Stimulated activated CD8-positive, alpha-beta memory T cell treated with anti-CD3 and anti-CD28 coated beads, Interleukin-12 subunit alpha, Interleukin-12 subunit beta, amount 100 ng/mL, for 24 hours (primary cell): ENCODE measurements around the gene SLC66A2.

Experiments used
- DNase-seq: peaks from one replicate; pipeline ENCODE4 v3.0.0-alpha.2; 2020; ENCODE audit errors: extremely low read depth

Gene SLC66A2

DNA sequence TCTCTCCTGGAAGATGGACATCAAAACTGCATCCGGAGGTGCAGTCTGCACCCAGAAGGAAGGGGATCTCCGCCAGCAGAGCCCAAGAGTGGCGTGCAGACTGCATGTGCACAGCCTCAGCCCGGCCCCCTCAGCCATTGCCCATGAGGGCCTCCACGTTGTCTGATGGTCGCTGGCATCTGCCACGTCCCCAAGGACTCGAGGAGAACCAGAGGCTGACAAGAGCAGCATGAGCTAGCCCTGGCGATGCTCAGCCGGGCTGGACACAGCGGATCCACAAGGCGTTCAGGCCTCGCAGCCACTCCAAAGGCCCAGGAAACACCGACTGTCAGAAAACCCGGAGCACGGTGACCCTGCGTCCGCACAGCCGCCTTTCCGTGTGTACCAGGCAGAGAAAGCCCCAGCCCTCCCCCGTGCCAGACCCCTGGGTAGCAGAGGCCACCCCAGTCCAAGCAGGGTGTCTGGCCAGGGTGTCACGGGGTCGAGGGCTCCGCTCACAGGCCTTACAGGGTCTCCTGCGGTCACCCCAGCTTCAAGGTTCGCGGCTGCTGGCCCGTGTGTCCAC lies 48.3 kb downstream of the SLC66A2 start:
- DNase-seq = no peak

DNA sequence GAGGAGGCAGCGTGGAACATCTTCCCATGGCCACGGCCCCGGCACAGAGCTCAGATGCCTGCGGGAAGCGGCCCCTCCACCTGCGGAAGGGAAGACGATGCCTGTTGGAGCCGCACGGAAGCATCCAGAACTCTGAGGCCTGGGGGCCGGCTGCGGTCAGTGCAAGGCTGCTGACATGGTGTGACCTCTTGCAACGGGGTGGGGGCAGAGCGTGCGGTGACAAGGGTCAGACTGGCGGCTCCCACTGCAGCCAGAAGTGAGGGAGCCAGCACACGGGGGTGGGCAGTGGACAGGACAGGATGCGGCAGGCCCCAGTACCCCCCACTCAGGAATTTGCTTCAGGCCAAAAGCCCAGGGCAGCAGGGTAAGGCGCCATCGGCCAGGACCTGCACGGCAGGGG lies 48.8 kb downstream of the SLC66A2 start:
- no peak for DNase-seq

DNA sequence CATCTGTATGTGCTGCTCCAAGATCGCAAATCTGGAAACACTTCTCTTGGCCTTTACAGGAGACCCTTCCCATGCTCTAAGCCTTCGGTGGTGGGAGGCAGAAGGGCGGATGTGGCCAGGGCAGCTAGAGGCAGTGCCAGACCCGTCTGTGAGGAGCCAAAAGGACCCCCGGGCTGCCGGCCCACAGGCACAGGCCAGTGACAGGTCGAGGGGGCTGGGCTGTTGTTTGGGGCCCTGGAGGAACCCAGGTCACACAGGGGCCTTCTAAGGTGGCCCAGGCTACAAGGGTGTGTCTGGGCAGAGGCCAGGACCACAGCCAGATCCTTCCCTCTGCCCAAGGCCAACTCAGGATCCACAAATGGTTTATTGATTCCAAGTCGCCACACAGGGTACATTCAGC lies 49.4 kb downstream of the SLC66A2 start:
- DNase-seq = no peak

DNA sequence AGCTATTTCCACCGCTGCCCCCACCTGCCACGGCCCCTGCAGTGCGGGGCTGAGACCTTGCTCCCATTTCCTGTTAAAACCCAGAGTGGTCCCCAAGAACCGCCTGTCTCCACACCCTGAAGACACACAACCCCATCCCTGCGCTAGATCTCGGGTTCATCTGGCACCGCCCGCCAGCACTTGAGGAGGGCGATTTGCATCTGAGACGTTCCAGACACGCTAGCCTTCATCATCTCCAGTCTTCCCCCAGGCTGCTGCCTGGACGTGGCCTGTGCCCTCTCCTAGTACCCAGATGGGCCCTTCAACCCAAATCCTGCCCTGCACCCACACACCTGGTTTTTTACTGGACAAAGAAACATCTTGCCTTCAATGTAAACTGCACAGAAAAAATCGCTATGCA lies 49.8 kb downstream of the SLC66A2 start:
- no peak for DNase-seq

DNA sequence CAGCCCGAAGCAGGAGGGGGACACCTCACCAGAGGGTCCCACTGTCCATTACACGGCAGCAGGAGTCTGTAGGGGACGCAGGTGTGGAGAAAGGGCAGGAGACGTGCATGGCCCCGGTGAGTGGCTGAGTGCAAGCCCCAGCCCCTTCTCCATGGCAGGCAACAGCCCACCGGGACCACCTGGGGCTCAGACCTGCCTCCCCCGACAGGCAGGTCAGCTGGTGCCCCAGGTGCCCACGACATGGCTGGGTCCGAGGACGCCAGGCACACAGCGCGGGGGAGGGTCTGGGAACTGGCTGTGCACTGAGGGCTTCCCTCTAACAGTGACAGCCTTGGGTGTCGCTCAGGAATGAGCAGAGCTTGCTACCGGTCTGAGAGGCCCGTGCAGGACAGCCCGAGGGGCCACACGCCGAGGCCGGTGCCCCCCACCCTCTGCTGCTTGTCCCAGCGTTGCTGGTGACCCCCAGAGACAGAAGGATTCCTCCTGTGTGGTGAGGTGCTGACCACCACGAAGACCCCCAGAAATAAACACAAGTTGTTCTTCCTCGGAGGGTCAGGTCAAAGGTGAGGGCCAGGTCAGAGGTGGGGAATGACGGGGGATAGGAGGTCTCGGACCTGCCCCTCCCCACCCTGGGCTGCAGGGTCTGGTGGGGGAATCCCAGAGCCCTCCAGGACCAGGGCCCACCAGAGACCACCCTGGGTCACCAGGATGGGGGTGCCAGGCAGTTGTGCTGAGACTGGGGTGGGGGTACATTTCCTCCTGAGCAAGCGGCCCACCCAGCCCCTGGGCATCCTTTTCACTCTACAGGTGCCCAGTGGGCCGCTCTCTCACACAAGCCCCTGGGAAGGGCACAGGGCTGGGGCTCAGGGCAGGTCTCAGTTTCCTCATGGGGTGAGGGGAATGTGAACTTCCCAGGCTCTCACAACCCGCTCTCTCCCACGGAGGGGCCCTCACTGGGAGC lies 50.6 kb downstream of the SLC66A2 start:
- no peak for DNase-seq

- DNase-seq = no peak
Measured at GRCh38 chr18:79899609-79900445, 51.6 kb downstream of the SLC66A2 start.

- no peak for DNase-seq
Measured at GRCh38 chr18:79898952-79899608, 52.4 kb downstream of the SLC66A2 start.

- no peak for DNase-seq
Measured at GRCh38 chr18:79897940-79898625, 53.4 kb downstream of the SLC66A2 start.

DNA sequence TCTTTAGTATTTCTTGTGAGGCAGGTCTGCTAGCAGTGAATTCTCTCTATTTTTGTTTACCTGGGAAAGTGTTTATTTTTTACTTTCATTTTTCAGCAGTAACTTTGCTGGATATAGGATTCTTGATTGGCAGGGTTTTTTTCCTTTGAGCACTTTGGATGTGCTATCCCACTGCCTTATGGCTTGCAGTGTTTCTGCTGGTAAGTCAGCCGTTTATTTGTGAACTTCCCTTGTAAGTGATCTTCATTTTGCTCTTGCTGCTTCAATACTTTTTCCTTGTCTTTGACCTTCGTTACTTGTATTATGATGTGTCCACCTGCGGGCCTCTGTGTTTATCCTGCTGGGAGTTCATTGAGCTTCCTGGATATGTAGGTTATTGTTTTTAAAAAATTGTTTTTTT lies 54.7 kb downstream of the SLC66A2 start:
- DNase-seq = no peak

DNA sequence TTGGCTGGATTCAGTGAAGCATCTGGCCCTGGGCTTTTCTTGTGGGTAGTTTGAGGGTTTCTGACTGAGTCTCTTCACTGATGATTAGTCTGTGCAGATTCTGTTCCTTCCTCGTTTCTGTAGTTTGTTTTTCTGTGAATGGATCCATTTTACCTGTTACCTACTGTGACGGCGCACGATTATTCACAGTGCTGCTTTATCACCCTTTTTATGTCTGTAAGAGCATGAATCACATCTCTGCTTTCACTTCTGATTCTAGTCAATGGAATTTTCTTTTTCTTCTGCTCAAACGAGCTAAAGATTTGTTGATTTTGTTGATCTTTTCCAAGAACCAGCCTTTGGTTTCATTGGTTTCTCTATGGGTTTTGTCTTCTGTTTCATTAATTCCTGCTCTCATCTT lies 60.8 kb downstream of the SLC66A2 start:
- no peak for DNase-seq

DNA sequence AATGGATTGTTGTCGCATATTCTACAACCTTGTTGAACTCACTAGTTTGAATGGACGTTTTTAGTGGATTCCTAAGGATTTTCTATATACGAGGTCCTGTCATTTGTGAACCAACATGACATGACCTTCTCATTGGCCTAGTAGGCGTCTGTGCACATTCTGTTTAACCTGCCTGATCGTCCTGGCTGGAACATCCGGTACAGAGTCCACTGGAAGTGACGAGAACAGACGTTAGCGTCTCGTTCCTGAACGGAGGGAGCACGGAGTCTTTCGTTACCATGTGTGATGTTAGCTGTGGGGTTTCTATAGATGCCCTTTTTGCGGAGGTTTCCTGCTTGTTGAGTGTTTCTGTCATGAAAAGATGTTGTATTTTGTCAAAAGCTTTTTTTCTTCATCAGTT lies 61.9 kb downstream of the SLC66A2 start:
- DNase-seq = no peak

DNA sequence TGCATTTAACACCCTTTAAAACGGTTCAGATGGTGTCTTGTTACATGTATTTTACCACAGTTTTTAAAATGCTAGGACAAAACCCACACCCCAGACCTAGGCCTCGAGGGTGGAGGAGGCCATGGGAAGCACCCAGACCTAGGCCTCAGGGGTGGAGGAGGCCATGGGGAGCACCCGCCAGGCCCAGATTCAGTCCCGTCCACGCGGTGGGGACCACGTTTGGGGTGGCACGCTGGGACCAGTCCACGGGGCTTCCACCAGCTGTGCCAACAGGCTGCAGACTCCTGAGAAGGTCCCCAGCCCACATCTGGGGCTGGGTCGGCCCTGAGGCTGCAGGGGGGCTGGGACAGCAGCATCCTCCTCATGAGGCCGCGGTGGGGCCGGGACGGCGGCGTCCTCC lies 63.4 kb downstream of the SLC66A2 start:
- DNase-seq = no peak

- DNase-seq = no peak
Measured at GRCh38 chr18:79887181-79888000, 64.1 kb downstream of the SLC66A2 start.

DNA sequence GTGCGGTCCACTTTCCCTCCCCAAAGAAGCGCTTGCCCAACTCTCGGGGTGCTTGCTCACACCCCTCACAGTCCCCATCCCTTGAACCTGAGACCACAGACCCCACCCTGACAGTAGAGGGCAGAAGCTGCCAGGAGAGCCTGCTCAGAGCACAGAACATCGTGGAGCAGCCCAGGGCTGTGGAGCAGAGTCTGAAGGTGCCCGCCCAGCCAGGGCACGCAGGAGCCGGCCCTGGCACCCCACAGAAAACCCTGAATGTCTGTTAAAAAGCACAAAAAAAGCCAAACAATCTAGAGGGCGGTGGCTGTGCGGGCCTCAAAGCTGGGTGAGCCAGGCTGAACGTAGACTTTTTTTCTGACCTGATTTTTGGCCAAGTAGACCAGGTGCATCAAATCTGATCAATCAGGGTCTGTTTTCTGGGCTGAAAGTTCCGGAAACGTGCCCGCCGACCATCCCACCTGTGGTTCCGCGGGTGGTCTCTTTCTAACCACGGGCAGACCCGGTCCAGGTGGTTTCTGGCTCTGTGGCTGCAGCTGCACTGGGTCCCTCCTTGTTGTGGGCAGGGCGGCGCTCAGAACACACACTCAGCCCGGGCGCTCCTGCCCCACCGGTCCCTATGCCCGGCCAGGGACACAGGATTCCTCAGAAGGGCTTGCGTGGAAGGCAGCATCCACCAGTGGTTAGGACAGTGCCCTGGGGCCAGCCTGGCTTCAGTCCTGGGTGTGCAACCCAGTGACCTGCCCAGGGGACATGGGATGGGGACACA lies 66.3 kb downstream of the SLC66A2 start:
- no peak for DNase-seq

DNA sequence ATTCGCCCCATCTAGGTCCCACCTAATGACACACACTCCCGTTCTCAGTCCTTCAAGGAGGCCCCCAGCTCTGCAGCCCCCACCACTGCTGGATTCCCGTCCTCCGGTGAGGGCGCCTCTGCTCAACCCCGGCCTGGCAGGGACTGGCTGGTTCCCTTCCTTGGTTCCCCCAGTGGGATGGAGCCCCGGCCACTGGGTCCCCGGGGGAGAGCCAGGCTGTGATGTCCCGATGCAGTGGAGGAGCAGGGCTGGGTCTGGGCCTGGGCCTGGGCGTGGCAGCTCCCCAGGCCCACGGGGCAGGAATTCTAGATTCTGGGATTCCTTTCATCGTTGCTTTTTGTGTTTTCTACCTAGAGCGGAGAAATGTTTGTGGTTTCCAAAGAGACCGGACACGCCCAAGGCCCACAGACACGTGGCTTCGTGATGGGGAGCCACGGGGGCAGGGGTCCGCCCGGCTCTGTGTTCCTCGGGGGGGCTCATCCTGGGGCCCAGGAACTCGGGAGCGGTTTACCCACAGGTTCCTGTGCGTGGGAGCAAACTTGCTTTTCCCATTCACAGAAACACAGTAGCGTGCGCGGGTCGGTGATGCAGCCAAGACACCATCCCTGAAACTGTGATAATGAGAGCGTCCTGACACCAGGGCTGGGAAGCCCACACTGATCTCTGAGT lies 67.0 kb downstream of the SLC66A2 start:
- DNase-seq = no peak

DNA sequence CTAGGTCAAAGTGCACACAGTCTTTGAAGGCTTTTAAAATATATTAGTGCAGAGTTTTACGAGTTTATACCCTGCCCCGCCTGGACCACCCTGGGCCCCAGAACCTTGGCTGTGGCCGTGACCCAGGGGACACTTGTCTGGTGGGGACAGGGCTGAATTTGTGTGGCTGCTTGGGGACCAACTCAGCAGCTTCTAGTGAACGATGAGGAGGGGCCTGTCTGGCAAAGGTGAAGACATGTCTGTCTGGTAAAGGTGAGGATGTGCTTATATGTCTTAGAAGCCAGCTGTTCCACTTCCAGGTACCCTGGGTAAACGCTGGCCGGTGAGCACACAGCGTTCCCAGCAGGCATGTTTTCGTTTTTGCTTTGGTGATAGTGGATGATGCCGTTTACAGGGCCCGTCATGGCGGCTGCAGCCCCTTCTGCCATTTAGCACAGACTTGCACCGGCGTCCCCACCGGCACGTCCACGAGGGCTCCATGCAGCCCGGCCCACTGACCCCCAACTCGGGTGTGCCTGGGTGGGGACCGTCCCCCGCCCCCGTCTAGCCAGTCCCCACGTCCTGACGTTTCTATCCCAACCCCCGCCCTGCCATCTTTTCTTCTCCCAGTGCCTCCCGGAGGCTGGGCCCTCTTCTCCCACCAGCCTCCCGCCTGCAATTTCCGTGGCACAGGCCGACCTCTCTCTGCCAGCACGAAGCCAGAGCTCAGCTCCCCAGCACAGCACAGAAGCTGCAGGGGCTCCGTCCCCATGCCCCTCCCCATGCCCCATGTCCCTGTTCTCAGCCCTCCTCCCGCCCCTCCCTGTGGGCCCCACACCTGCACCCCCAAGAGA lies 67.8 kb downstream of the SLC66A2 start:
- DNase-seq = no peak

DNA sequence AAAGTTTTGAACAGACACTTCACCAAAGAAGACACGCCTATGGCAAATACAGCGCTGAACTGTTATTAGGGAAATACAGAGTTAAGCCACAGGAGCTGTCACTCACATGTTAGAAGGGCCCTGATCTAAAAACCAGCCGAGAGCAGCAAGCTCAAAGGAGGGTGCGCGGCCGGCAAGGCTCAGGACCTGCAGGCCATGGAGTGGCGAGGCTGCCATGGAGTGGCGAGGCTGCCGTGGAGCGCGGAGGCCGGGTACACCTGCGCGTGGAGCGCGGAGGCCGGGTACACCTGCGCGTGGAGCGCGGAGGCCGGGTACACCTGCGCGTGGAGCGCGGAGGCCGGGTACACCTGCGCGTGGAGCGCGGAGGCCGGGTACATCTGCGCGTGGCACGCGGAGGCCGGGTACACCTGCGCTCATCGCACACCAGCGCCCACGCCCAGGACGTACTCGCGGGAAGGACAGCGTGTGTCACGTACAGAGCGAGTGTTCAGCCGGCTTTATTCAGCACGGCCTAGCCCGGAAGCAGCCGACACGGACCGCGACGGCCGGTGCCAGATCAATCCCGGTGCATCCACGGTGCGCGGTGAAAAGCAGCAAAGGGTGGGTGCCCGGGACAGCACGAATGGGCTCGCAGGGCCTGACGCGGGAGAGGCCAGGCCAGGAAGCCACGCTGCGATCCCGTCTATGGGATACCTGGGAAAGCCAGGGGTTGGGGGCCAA lies 68.8 kb downstream of the SLC66A2 start:
- DNase-seq = no peak

GRCh38 chr18:79881695-79882094 lies 69.8 kb downstream of the SLC66A2 start:
- no peak for DNase-seq
